Glutamatergic neuron (in vitro differentiated cells): ENCODE results near the gene UNC5C. TPM values are rescaled to one million over a fixed set of nuclear protein-coding genes. Genes with fewer than 3 reads are reported as not detected.
"Not testable (repeated sequence)": the region's sequence is repeated elsewhere in the genome, so short reads cannot be mapped to it uniquely, and the experiment has no call there.

Experiments
- DNase-seq: peaks from one replicate; pipeline ENCODE4 v3.0.0; 2022
- H3K27ac Mint-ChIP-seq: one replicate; pipeline ENCODE4 v1.8.0; 2020; ENCODE audit warnings: mild to moderate bottlenecking, mixed read lengths, inconsistent platforms; ENCODE audit not compliant: unreplicated experiment
- H3K27me3 Mint-ChIP-seq: one replicate; pipeline ENCODE4 v1.8.0; 2020; ENCODE audit warnings: mild to moderate bottlenecking, moderate library complexity, mixed read lengths, inconsistent platforms; ENCODE audit not compliant: unreplicated experiment
- H3K36me3 Mint-ChIP-seq: one replicate; pipeline ENCODE4 v1.8.0; 2020; ENCODE audit warnings: mild to moderate bottlenecking, mixed read lengths, inconsistent platforms; ENCODE audit not compliant: unreplicated experiment
- H3K4me1 Mint-ChIP-seq: one replicate; pipeline ENCODE4 v1.8.0; 2020; ENCODE audit warnings: mild to moderate bottlenecking, low read depth, mixed read lengths, inconsistent platforms; ENCODE audit not compliant: unreplicated experiment
- H3K4me3 Mint-ChIP-seq: one replicate; pipeline ENCODE4 v1.8.0; 2020; ENCODE audit warnings: mild to moderate bottlenecking, mixed read lengths, inconsistent platforms; ENCODE audit not compliant: unreplicated experiment
- H3K9me3 Mint-ChIP-seq: one replicate; pipeline ENCODE4 v1.8.0; 2020; ENCODE audit warnings: mild to moderate bottlenecking, moderate library complexity, mixed read lengths, inconsistent platforms; ENCODE audit not compliant: unreplicated experiment
- CTCF ChIP-seq: fragments of 200-600 bp; sonication (generic); IDR thresholded peaks from one replicate; pipeline ENCODE4 v1.5.0; 2021; ENCODE audit not compliant: partially characterized antibody, unreplicated experiment
- total RNA-seq: library from RNA; stranded (reverse); fragmentation: NEBNext Ultra II Directional; extraction: Animal tissue kit (Norgen Biotek cat#: 25700); gene quantifications from one replicate; pipeline ENCODE4 v1.2.1, GENCODE V29; 2021; ENCODE audit not compliant: unreplicated experiment

Gene UNC5C
- total RNA-seq, 1 donor from 2014 or later: 41.2 TPM

- H3K27me3 Mint-ChIP-seq: no peaks in the 10 kb centered on the region
- H3K4me1 Mint-ChIP-seq: peaks cover 15% of the 10 kb centered on the region
- DNase-seq: no peak
- no peak for TF ChIP-seq CTCF
- no peak overlapping the region for H3K4me3 Mint-ChIP-seq
- H3K27ac Mint-ChIP-seq: no peak overlapping the region
- H3K36me3 Mint-ChIP-seq: peaks cover 12% of the 10 kb centered on the region
- H3K9me3 Mint-ChIP-seq: peaks cover 6% of the 10 kb centered on the region
These were observed 369.8 kb downstream of the UNC5C start for GRCh38 chr4:95178938-95179337.

- DNase-seq, H3K4me1 Mint-ChIP-seq, H3K4me3 Mint-ChIP-seq, H3K27me3 Mint-ChIP-seq, H3K27ac Mint-ChIP-seq, H3K36me3 Mint-ChIP-seq, H3K9me3 Mint-ChIP-seq: not testable (repeated sequence)
These were observed 377.4 kb downstream of the UNC5C start for GRCh38 chr4:95171377-95171776.

GRCh38 chr4:95170176-95170575 is 378.6 kb downstream of the UNC5C start:
- H3K27ac Mint-ChIP-seq: no peak overlapping the region
- H3K4me3 Mint-ChIP-seq: no peak overlapping the region
- H3K4me1 Mint-ChIP-seq: peaks cover 3% of the 10 kb centered on the region
- peaks cover 3% of the 10 kb centered on the region for H3K36me3 Mint-ChIP-seq
- DNase-seq: no peak
- no peak for TF ChIP-seq CTCF
- no peaks in the 10 kb centered on the region for H3K9me3 Mint-ChIP-seq
- H3K27me3 Mint-ChIP-seq: peaks cover 2% of the 10 kb centered on the region

DNA sequence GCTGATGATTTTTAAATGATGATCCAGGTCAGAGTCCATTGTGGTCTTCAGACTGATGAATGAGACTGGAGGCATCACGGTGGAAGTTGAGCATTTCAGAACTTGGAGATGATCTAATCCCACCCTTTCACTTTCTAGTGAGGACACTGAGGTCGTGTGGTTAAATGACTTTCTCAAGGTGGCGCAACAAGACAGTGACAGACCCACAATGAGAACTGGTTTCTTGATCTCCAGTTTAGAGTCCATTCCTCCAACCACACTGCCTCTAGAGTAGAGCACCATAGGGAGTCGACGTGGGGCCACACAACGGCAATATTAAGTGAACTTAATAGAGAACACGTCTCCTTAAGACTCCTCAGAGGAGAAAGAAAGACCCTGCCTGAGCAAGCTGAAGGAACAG is 381.0 kb downstream of the UNC5C start:
- no peak overlapping the region for H3K27ac Mint-ChIP-seq
- no peak for TF ChIP-seq CTCF
- DNase-seq: no peak
- H3K4me3 Mint-ChIP-seq: no peak overlapping the region
- peaks cover 3% of the 10 kb centered on the region for H3K36me3 Mint-ChIP-seq
- peaks cover 2% of the 10 kb centered on the region for H3K27me3 Mint-ChIP-seq
- H3K9me3 Mint-ChIP-seq: no peaks in the 10 kb centered on the region
- H3K4me1 Mint-ChIP-seq: peaks cover 3% of the 10 kb centered on the region

GRCh38 chr4:95165926-95166524 is 382.7 kb downstream of the UNC5C start:
- no peaks in the 10 kb centered on the region for H3K9me3 Mint-ChIP-seq
- peak; percentile 85 for TF ChIP-seq CTCF
- peaks cover 3% of the 10 kb centered on the region for H3K36me3 Mint-ChIP-seq
- DNase-seq: no peak
- H3K4me1 Mint-ChIP-seq: peaks cover 3% of the 10 kb centered on the region
- H3K4me3 Mint-ChIP-seq: no peak overlapping the region
- peaks cover under 1% of the 10 kb centered on the region for H3K27me3 Mint-ChIP-seq
- H3K27ac Mint-ChIP-seq: no peak overlapping the region
